Measurements from ENCODE around the gene REEP3.

The REEP3 gene

DNA sequence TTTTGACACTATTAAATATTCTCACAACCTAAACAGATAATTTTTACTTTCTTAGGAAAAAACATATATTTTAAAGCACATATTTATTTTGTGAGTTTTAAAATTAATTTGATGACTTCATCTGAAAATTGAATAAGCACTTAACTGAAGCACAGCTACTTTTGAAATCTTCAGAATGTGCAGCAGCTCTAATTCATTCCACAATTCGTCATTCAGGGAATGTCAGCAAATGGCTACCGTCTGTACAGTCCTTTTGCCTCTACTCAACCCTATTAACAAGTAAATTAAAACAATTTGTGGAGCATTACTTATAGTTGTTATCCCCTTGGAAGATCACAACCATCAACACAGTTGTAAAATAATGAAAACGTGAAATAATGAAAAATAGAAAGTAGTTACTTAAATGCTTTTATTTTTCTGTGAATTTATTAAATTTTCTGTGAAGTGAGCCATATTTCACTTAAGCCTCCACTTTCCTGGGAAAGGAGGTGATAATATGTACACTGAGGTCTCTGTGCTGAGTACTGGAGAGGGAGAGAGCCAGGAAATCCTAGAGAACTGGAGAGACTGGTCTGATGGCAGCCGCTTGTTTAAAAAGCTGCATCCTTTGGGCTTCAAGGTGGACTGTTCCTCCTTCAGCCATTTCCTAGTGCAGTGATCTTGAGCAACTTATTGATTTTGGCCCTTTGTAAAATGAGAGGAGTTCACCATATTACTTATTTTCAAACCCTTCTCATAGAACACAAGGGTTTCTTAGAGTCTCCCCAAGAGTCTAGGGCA lies 70.6 kb downstream of the REEP3 start:
- DNase-seq, result no peak

DNA sequence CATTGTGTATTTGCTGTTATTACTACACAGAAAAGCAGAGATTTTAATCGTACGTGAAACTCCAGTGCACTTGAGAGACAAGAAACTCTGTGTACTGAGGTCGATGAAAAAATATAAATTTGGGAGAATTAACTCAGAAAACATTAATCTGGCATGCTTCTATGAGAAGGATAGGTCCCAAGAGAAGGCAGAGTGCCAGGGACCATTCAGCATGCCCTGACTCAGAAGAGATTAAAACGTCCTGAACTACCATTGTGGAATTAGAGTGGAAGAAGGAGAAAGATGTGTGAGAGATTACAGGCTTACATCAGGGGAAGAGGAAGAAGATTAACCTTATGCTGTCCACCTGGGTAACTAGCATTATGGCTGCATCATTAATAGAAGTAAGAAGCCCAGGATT lies 72.4 kb downstream of the REEP3 start:
- no peak for DNase-seq

DNA sequence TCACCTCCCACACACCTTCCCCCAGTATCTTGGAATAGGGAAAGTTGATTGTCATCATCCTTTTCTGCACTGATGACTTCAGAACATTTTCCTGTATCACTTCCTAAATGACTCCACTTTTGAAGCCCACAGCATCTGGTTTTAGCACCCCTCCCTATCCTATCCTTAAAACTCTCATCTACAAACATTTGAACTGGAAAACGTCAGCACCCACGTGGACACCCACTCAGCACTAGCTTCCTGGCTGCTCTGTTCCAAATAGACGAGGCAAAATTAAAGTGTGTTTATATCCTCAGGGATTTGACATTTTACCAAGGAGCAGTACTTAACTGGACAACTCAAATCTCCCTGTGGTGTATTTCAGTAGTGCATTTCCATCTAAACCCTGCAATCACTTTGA lies 73.9 kb downstream of the REEP3 start:
- DNase-seq, result no peak

DNA sequence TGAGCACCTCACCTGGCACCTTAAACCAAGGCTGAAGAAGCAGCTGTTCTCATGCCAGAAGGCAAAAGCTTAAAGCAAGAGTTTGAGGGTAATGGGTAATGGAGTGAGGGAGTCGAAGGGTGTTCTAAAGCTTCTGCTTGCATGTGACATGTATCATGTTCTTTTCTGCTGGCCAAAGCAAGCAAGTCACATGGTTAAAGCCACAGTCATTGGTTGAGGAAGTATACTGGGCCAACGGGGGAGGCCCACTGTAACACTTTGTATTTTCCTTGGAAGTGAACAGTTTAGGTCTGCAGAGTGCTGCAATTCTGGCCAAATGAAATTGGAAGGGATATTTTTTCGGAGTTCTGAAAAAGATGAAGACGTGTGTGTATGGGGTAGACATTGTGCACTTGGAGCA lies 75.7 kb downstream of the REEP3 start:
- no peak for DNase-seq

DNA sequence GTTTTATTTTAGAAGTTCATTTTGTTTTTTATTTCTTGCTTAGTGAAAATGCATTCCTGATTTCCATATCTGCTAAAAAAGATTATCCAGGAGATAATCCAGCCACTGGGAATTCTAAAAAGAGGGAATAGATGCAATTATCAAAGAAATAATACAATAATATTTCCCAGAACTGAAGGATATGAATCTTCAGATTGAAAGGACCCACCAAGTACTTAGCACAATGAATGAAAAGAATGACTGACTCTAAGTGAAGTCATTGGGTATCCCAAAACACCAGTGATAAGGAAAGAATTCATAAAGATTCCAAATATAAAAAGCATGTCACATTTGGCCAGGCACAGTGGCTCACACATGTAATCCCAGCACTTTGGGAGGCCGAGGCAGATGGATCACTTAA lies 79.3 kb downstream of the REEP3 start:
- DNase-seq, result no peak

DNA sequence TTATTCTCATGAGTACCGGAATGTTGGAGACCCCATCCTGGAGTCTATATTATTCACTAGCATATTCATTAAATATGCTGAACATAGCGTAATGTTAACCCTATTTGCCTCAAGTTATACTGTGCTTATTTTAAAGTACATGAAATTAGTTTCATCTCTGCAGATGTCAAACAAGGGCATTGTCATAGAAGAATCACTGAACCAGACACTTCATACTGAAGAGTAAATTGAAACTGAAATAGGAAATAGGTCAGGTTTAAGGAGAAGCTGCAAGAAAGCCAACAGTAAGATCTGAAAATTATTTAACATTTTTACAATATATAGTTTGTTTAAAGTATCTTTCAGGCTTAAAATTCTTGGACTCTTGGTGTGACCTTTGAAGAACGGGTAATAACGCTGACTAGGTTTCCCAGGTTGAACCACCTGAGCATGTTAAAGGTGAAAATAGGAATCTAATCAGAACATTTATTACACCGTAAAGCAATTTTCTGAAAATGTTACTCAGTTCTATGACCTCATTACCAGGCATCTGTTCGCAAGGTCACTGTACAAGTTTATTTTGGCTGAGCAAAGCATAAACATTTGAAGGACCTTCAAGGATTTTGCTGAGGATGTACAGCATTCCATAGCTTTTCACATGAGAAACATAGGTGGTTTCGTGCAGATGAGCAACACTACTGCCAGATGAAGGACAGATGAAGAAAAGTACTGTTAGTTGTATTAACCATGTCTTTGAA lies 82.7 kb downstream of the REEP3 start:
- DNase-seq, result no peak

DNA sequence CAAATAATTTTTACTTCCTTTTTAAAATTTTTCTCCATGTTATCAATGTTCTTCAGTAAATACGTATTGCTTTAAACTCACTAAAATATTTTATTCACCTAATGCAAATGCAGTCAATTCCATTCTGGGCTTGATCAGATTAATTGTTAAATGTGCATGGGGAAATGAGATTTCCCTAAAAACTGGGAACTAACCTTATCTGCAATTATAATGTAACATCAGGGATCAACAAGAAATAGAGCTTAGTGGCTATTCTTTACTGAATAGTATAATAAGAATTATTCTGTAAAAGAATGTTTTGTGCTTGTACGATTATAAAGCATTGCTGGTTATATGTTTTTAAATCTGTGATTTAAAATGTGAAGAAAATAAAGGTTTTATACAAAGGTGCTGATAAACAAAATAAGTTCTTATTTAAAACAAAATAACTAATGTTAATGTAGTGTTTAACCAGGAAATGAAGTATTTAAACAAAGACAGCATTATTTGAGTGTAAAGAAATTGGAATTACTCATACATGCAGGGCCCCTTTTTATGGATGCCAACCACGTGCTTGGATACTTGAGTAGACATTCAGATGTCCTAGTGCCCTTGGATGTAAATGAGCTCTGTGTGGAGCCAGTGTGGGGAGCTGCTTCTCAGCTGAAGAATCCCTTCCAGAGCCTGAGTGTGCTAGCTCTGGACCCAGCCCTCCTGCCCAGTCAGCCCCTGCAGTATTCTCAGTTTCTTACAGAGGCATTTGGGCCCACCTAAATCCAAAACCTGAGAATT lies 84.2 kb downstream of the REEP3 start:
- DNase-seq, result no peak

DNA sequence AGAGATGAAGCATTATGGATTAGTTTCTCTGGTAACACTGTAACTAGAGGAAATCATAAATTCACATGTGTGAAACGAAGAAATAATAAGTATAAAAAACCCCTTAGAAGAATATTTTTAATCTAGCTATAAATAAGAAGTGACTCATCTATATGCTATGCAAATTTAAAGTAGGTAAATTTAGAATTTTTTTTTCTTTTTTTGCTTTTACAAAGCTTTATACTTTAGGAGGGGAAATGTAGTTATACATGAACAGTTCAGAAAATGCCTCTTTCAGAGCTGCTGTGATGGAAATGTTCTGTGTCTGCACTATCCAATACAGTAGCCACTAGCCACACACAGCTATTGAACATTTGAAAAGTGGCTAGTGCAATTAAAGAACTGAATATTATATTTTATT lies 87.3 kb downstream of the REEP3 start:
- DNase-seq, result no peak

DNA sequence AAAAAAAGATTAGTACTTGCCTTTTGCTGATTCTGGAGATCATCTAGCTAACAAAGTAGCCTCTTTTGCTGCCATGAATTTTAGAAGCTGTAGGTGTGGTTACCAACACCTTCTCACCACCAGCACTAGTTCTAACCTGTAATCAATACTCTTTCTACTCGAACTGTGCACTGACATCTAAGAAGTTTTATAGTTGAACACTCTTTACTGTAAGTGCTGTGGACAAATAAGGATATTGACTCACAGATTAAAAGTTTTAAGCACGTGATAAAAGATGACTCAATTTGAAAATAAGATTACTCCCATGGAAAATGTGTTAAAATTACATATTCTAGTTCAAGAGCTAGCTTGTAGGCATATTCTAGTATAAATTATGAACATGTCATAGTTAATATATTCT lies 89.9 kb downstream of the REEP3 start:
- DNase-seq, result no peak

DNA sequence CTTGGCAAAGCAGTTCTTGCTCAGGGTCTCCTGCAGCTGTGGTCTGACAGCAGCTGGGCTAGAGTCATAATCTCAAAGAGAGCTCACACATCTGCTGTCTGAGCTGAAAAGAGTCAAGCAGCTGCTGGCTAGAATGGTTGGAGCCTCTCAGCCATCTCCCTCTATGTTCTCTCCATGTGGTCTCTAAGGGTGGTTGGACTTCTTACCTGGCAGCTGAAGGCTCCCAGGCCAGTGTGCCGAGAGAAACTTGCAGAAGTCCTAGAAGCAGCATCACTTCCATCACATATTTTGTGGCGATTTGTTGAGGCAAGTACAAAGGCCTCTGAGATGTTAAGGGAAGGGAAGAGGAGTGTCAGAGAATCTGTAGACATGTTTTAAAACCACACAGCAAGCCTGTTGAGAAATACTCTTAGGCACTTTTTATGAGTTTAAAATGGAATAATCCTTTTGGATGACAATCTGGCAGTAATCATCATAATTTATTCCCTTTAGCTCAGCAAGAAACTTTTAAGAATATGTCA lies 93.2 kb downstream of the REEP3 start:
- no peak for DNase-seq

DNA sequence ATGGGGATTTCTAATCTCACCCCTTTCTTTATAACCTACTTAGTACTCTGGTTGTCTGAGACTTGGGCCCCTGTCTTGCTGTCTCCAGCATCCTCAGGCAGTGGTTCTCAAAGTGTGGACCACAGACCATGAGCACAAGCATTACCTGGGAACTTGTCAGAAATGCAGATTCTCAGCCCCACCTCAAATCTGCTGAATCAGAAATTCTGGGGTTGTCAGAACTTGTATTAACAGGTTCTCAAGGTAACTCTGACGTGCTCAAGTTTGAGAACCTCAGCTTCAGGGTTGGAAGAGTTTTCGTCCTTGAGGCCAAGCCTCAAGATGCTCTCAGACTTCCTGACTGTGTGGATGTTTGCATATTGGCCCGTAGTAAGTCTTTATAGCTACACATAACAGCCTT lies 97.4 kb downstream of the REEP3 start:
- no peak for DNase-seq

DNA sequence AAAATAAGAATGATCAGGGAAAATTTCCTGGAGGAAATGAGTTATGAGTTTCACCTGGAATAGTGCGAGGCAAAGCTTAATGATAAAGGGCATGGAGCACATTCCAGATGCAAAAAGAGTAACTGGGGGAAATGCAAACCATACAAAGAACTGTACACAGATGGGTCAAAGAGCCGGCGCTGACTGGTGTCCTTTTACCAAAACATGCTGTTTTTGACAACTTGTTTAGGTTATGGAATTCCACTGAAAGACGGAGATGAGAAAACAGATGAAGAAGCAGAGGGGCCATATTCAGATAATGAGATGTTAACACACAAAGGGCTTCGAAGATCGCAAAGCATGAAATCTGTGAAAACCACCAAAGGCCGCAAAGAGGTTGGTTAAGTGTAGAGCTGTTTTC lies 98.2 kb downstream of the REEP3 start:
- no peak for DNase-seq

DNA sequence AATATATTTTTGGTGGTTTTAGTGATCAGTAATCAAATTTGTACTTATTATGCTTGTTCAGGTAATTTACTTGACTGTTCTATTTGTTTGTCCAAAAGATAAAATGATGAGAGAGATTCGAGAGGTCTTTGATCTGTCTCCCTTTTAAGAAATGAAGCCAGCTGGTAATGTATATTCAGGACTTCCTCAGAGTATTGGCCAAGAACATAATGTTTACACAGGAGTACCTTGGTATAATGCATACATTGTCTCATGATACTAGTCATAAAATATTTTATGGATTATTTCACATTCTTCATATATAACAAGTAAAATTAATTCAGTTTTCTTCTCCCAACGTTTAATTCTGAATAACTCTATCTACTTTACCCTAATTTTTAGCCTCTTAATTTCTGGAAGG lies 100.9 kb downstream of the REEP3 start:
- DNase-seq, result no peak

DNA sequence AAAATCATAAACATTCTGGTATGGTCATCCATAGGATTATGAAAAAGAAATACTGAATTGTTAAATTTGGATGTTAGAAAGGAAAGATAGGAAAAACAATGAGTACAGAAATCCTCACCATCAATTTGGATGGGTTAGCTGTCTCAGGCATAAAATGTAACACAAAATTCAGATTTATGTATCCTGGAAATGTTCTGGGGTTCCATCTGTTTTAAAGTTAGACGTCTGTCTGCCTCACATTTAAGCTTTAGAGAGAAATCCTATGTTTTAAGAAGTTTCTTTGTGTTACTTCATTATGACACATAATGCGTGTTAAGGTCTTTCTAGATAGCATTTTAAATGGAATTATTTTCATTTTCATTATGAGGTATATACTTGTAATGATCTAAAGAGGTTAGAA lies 103.5 kb downstream of the REEP3 start:
- no peak for DNase-seq

DNA sequence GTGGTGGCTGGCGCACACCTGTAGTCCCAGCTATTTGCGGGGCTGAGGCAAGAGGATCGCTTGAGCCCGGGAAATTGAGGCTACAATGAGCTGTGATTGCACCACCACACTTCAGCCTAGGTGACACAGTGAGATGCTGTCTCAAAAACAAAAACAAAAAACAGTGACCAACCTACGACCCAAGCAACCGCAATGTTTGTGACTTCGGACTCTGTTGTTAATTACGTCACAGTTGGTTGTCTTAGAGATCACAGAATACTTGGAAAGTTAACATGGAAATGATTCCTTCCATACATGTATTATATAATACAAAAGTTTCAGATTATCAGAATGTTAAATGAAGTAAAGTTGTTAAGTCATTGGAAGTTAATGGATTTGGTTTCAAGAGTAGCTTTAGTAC lies 106.2 kb downstream of the REEP3 start:
- no peak for DNase-seq

DNA sequence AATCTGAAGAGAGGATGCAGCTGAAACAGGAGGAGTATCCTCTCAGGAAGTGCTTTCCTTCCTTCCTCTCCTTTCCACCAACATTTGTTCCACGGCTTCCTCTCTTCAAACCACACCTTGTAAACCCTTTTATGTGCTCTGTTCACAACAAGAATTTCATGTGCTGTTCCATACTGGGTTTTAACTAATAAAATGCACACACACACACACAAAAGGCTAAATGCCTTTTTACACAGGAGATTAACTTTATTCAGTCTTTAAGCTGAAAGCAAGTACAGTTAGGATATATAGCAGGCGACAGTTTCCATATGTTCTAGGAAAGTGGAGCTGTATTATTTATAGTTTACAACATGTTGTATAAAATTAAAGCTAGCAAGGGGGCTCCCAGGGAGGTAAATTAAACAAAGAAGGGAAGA lies 106.7 kb downstream of the REEP3 start:
- DNase-seq, result peak; percentile 6

DNA sequence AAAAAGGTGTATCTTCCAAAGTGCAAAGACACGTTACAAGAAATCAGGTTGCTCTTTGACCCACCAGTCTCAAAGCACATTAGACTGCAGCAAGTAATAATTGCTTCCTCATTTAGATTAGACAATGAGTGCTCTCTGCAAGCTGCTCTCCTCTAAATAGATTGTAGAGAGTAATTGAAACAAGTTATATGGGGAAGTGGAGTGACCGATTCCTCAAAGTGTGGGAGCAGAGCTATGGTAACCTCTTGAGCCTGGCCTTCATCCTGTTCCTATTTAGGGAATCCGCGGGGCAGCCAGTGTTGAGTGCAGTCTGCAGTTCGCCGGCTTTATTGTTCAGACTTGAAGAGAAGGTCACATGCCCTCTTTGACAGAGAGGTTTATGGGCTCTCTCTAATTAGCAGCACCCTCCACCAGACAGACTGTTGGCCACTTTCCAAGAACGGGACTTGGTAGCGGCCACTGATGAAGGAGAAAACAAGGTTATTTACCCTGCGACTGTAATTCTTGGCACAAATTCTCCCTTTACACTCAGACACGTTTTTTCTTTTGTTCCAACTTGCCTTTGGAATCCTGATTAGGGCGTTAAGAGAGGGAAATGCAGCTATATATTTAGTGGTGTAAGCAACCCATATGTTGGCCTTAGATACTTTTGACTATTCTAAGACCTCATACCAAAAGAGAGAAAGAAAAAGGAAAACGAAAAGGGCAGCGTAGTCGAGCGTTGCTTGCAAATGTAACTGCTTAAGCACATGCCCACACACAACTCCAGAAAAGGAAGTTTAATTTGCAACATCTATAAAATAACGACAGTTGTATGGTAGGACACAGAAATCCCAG lies 107.5 kb downstream of the REEP3 start:
- DNase-seq, result peak; percentile 80

DNA sequence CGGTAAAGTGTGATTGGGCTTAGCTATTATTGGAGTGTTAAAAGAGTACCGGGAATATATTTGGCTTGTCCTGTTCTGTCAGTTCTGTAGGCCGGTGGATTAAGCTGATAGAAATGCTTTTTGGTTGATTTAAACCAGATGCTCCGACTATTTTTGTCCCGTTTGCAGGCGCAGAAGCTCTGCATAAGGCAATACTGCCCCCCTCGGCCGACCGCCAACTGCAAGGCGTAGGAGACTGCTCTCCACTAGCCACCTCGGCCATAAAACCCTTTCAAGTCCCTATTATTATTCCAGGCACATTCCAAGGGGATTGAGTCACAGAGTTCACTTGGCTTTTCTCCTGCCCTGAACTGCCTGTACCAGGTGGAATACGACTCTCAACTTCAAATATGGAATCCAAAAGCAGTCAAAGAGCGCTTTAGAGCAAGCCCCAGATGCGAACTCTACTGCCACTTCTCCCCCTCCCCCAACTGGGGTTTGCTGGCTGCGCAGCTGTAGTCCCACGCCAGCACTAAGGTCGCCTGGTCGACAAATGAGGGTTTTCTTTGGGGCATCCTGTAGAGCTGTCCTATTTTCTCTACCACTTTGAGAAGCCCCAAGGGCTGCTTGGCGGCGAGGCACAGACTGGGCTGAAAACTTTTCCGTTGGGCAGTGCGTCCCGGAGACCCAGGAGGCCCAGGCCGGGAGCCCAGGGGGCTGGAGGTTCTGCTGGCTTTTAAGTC lies 108.3 kb downstream of the REEP3 start:
- DNase-seq, result peak; percentile 91

DNA sequence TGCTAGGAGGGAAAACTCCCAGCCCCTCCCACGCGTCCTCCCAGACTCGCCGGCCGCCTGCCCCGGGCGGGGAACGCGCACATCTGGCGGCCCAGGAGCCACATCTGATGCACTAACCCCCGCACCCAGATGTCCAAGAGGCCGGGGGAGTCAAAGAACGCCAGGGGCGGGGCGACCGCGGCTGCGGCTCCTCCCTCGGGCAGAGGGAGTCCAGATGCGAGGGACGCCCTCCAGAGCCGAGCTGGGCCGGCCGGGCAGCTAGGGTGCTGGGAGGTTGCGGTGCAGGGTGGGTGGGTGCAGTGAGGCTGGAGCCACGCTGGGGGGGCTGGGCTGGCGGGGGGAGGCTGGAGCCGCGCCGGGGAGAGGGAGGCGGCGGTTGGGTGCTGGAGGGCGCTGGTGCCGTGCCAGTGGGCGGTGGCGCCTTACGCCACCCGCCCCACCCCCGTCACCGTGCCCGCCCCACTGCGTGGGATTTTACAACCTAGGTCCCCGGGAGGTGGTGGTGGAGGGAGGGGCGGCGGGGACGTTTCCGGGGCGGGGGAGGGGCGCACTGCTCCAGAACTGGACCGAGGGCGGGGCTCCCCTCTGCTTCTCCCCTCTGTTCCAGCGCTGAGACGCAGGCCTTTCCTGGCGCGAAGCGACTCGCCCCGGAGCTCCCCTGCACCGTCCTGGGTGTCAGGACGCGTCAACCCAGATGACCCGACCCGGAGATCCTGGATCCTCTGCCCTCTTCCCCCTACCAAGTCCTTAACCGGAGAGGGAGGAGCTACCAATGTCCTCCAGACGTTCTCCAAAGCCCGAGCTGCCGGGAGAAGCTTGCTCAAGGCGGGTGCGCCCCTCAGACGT lies 109.1 kb downstream of the REEP3 start:
- DNase-seq, result peak; percentile 85

DNA sequence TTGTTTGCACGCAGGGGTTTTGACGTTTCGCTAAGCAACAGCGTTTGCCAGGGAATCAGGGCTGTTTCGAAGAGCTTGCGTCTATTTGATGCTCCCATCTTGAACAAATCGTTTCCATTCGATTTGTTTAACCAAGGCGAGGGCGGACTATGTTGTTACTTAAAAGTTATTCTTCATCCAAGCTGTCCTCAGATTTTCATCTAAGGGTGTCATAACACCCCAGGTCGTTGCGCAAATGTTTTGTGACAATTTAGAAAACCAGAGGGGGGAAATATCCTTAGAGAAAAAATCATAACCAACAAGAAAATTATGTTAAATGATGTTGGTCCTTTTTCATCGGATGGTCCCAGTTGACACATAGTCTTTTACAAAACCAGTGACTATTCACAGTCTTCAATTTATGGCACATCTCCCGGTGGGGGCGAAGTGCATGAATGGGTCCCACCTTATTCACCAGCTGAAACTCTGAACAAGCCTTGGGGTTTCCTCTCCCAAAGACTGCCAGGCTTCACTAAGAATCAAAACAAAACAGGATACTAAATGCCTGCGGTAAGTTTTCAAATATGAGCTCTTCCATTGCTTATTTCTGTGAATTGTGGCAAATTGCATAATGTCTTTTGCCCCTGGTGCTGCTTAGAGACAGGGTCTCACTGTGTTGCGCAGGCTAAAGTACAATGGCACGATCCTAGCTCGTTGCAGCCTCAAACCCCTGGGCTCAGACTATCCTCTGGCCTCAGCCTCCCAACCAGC lies 109.9 kb downstream of the REEP3 start:
- no peak for DNase-seq
